NCI-H2107 (cell line): Measurements from ENCODE around the gene ARL10.
"Not testable (repeated sequence)": the region's sequence is repeated elsewhere in the genome, so short reads cannot be mapped to it uniquely, and the experiment has no call there.

Experiments used
- DNase-seq: peaks from one replicate; lab custom pipeline; 2025; lab: John Stamatoyannopoulos, UW

Gene ARL10

GRCh38 chr5:176389135-176390123, 24.1 kb downstream of the ARL10 start:
- no peak for DNase-seq

DNA sequence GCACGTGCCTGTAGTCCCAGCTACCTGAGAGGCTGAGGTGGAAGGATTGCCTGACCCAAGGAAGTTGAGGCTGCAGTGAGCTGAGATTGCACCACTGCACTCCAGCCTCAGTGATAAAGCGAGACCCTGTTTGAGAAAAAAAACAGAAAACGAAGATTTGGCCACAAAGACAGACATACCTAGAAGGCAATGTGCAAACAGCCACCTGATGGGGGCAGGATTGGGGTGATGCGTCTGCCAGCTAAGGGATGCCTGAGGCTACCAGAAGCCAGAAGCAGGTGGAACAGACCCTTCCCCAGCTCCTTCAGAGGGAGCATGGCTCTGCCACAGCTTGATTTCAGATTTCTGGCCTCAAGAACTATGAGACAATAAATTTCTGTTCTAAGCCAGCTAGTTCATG, 26.2 kb downstream of the ARL10 start:
- DNase-seq: no peak

- no peak for DNase-seq
Observed at GRCh38 chr5:176391999-176392398, 26.7 kb downstream of the ARL10 start.

GRCh38 chr5:176392526-176392925, 27.2 kb downstream of the ARL10 start:
- DNase-seq: no peak

DNA sequence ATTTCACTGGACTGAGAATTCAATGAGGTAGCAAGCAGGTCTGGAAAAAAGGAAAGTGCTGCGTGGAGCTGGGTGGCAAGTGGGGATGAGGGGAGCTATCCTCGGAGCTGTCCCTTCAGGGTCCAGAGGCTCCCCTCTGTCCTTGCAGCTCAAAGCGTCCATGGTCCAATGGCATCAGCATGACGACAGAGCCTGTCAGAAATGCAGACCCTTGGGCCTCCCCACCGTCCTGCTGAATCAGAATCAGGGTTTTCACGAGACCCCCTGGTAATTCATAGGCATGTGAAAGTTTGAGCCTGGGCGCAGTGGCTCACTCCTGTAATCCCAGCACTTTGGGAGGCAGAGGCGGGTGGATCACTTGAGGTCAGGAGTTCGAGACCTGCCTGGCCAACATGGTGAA, 28.8 kb downstream of the ARL10 start:
- DNase-seq: no peak

DNA sequence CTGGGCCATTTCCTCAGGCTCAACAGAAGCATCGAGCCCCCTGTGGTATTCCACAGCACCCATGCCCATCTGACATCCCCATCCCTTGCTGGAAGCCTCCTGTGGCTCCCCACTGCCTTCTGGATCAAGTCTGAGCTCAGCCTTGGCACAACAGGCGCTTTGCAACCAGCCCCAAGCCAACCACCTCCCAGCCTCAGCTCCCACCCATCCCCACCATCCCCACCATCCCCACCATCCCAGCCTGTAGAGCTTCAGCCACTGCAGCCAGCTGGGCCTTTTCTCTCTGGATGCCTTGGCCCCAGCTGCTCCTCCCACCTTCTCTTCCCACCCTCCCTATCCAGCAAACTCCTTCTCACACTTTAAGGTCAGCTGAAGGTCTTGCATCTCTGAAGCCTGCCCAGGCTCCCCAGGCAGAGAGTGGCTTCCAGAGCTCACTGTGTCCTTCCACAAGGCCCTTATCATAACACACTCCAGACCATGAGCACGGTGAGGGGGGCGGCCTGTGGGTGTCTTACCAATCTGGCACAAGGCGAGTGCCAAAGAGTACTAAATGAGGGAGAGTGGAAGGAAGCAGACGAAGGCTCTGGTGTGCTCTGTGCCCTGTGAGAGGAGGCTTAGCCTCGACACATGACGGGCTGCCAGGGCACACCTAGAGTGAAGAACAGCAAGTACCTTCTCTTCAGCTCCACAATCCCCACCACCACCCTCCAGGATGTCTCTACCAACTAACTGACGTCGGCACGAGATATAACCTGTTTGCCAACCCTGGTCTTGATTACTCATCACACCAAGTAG, 29.8 kb downstream of the ARL10 start:
- no peak for DNase-seq

GRCh38 chr5:176396330-176396729, 31.0 kb downstream of the ARL10 start:
- DNase-seq: no peak

- no peak for DNase-seq
Observed at GRCh38 chr5:176397736-176398420, 32.6 kb downstream of the ARL10 start.

GRCh38 chr5:176400382-176401156, 35.3 kb downstream of the ARL10 start:
- no peak for DNase-seq

- no peak for DNase-seq
Observed at GRCh38 chr5:176401281-176402205, 36.3 kb downstream of the ARL10 start.

DNA sequence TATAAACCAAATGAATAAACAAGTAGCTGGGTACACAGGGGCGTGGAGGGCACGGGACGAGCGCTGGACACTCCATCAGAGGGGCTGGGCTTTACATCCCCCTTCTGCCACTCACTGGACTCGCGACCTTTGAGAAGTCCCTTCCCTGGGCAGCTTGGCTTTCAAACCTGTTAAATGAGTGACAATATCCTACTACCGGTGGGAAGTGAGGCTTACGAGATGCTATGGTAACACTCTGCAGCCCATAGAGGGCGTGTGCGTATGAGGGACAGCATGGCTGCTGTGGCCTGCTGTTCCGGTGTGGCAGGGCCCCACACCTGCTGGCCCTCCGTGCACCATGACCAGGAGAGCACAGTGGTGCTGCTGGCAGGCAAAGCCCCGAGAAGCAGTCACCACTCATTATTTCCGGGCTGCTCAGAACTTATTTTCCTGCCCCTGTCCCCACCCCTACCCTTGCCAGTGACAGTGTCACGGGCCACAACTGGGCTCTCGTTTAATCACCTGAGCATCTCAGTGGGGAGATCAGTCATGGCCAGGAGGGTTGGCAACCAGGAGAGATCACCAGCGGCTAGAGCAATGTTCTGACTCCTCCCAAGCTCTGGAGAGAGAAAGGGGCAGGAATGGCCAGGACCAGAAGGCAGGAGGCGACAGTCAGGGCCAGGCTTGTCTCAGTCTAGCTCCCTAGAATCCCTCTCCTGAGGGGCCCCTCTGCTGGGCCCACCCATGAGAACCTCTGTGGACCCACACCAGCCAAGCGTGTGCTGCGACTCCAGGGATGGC, 40.6 kb downstream of the ARL10 start:
- no peak for DNase-seq

DNA sequence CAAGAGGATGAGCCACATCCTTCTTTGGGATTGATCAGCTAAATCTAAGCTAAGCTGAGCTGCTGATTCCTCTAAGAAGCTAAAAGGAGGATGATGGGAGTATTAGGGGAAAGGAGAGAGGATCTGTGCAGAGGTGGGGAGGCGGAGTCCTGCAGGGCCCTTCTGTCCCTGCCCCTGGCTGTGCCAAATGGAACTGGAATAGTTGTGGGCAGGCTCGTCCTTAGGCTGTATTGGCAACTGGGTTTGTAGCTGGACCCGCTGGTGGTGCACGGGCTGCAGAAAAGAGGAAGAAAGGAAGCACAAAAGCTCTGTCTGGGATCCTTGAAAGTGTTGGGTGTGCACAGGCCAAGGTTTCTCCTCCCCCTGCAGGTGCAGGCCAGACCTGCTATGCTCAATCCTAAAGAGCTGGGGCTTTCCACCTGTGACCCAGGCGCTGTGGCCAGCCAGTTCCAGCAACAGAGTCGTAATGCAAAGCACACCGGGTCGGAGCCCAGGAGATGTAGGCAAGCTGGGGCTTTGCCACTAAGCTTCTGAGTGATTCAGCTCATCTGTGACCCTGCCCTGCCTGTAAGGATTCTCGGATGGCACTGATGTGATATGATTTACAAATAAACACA, 41.3 kb downstream of the ARL10 start:
- DNase-seq: no peak

- DNase-seq: no peak
Observed at GRCh38 chr5:176407456-176408251, 42.4 kb downstream of the ARL10 start.

DNA sequence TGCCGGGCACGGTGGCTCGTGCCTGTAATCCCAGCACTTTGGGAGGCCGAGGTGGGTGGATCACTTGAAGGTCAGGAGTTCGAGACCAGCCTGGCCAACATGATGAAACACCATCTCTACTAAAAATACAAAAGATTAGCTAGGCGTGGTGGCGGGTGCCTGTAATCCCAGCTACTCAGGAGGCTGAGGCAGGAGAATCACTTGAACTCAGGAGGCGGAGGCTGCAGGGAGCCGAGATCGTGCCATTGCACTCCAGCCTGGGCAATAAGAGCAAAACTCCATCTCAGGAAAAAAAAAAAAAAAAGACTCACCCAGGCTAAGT, 42.9 kb downstream of the ARL10 start:
- DNase-seq: not testable (repeated sequence)

- no peak for DNase-seq
Observed at GRCh38 chr5:176408590-176408989, 43.3 kb downstream of the ARL10 start.

DNA sequence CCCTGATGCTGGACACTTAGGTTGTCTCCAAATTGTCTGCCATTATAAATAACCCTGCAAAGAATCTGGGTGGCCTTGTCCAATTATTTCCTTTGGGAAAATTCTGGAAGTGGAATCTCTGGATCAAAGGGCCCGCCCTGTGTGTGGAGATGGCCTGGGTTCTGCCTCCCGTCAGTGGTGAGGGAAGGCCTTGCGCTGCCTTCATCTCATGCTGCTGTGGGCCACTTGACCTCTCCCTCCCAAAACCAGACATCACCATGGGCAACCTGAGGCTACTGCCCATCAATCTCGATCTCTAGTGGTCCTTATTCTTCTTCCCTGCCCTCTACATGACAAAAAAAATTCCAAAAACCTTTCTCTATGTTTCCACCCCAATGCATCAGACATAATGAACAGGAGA, 44.5 kb downstream of the ARL10 start:
- DNase-seq: no peak

- DNase-seq: no peak
Observed at GRCh38 chr5:176410486-176411180, 45.3 kb downstream of the ARL10 start.
